Upper lobe of left lung (tissue), 6 donors: ENCODE measurements around the gene BPIFB2. TPM values are rescaled to one million over a fixed set of nuclear protein-coding genes. Genes with fewer than 3 reads are reported as not detected.

Experiments
- ATAC-seq, 2 donors: fragments of 200-7000 bp; cut with Tn5 transposase; one replicate each; pipeline ENCODE4 v1.9.1; 2022; ENCODE audit warnings: mild to moderate bottlenecking in 2 of 2, moderate library complexity in 2 of 2; ENCODE audit not compliant: low FRiP score in 2 of 2
- DNase-seq, 2 donors: peaks; one replicate each; pipeline ENCODE4 v3.0.0-alpha.2; 2019 to 2020
- H3K27ac ChIP-seq, 4 donors: fragments of 200-600 bp; sonication (generic); one replicate each; pipeline ENCODE4 v1.5.1; 2016 to 2019
- H3K27me3 ChIP-seq, 4 donors: fragments of 200-600 bp; sonication (generic); one replicate each; pipeline ENCODE4 v1.5.1; 2017 to 2019
- H3K36me3 ChIP-seq, 4 donors: fragments of 200-600 bp; sonication (generic); one replicate each; pipeline ENCODE4 v1.5.1; 2016 to 2019
- H3K4me1 ChIP-seq, 4 donors: fragments of 200-600 bp; sonication (generic); one replicate each; pipeline ENCODE4 v1.5.1; 2018 to 2019
- H3K4me3 ChIP-seq, 4 donors: fragments of 200-600 bp; sonication (generic); one replicate each; pipeline ENCODE4 v1.5.1; 2017 to 2019; ENCODE audit warnings: mild to moderate bottlenecking in 2 of 4, moderate library complexity in 1 of 4
- H3K9me3 ChIP-seq, 4 donors: fragments of 200-600 bp; sonication (generic); one replicate each; pipeline ENCODE4 v1.5.1; 2018 to 2019
- CTCF ChIP-seq, 6 experiments: fragments of 450-650 bp in 4 of 6; fragments of 200-600 bp in 2 of 6; sonication (generic) in 2 of 6; IDR thresholded peaks; one replicate each; pipeline ENCODE4 v1.5.1; 2016 to 2019; ENCODE audit warnings: antibody characterized with exemption in 6 of 6
- EP300 ChIP-seq, 4 donors: sonication (generic); formaldehyde crosslinking; IDR thresholded peaks; one replicate each; pipeline ENCODE4 v1.5.1; 2017; ENCODE audit warnings: antibody characterized with exemption in 4 of 4, control low read depth in 2 of 4
- POLR2A ChIP-seq, 4 donors: fragments of 450-650 bp; IDR thresholded peaks; one replicate each; pipeline ENCODE4 v1.5.1; 2016 to 2017; ENCODE audit warnings: antibody characterized with exemption in 4 of 4, mild to moderate bottlenecking in 2 of 4
- POLR2AphosphoS5 ChIP-seq, 2 donors: sonication (generic); formaldehyde crosslinking; IDR thresholded peaks; one replicate each; pipeline ENCODE4 v1.5.1; 2017; ENCODE audit warnings: antibody characterized with exemption in 2 of 2
- WGBS, 2 donors: methylation state at CpG; one replicate each; pipeline ENCODE4 v1.1.5; 2017 to 2018; 5-methylcytosine and 5-hydroxymethylcytosine counted together
- total RNA-seq, 6 donors: library from RNA; depleted of rRNA in 4 of 6; stranded (reverse); fragments of >200 nt in 4 of 6; gene quantifications; one replicate each; pipeline versions ENCODE4 v1.1.0 to v1.2.1, GENCODE V29; 2016 to 2021
- donor health status: DM: no; HTN: no; CAD: no; lungs with moderate emphysema.
- donor health status: DM: no; HTN: yes; CAD: no; lungs with severe emphysema.

Gene BPIFB2
- total RNA-seq, 6 donors from 2014 or later: 0.23 to 3.1 (median 0.27) TPM; not detected in 3

GRCh38 chr20:32975698-32976674 lies 31.5 kb upstream of the BPIFB2 start:
- DNase-seq (no peak), ATAC-seq (no peak)
- Histone ChIP-seq H3K4me1 (peaks cover 0 to 7% (median 3%) of the 10 kb centered on the region in 4 donors), H3K27ac (no peak overlapping the region), H3K27me3 (no peaks in the 10 kb centered on the region), H3K4me3 (no peak overlapping the region), H3K9me3 (no peaks in the 10 kb centered on the region), H3K36me3 (no peaks in the 10 kb centered on the region)
- WGBS, 2 donors: 86 to 90% methylated on average over 11 to 15 of the region's 15 CpGs
- TF ChIP-seq POLR2A (IDR thresholded peaks at IDR 0.05) (no peak), CTCF (IDR thresholded peaks at IDR 0.05) (no peak), POLR2AphosphoS5 (IDR thresholded peaks at IDR 0.05) (no peak), EP300 (IDR thresholded peaks at IDR 0.05) (no peak)

- Histone ChIP-seq H3K36me3 (no peaks in the 10 kb centered on the region), H3K4me1 (peaks cover 0 to 6% (median 2%) of the 10 kb centered on the region in 4 donors), H3K27ac (no peak overlapping the region), H3K9me3 (no peaks in the 10 kb centered on the region), H3K4me3 (no peak overlapping the region), H3K27me3 (no peaks in the 10 kb centered on the region)
- no peak for TF ChIP-seq POLR2A (IDR thresholded peaks at IDR 0.05)
- no peak for TF ChIP-seq POLR2AphosphoS5 (IDR thresholded peaks at IDR 0.05)
- TF ChIP-seq CTCF (IDR thresholded peaks at IDR 0.05): no peak
- no peak for TF ChIP-seq EP300 (IDR thresholded peaks at IDR 0.05)
- 68% methylated on average over 5 to 6 of the region's 6 CpGs for WGBS, 2 donors
- ATAC-seq (no peak), DNase-seq (no peak)
Observed at GRCh38 chr20:32976746-32977145, 30.8 kb upstream of the BPIFB2 start.

- DNase-seq (no peak), ATAC-seq (peak in 1 of 2 donors; percentile 6)
- WGBS, 2 donors: 89 to 91% methylated on average over 5 to 12 of the region's 13 CpGs
- peaks cover 0 to 3% (median 0%) of the 10 kb centered on the region in 4 donors for H3K4me1 ChIP-seq
- H3K36me3 ChIP-seq: no peaks in the 10 kb centered on the region
- TF ChIP-seq EP300 (IDR thresholded peaks at IDR 0.05) (no peak), POLR2AphosphoS5 (IDR thresholded peaks at IDR 0.05) (no peak), CTCF (IDR thresholded peaks at IDR 0.05) (no peak), POLR2A (IDR thresholded peaks at IDR 0.05) (no peak)
- H3K4me3 ChIP-seq: no peak overlapping the region
- H3K27me3 ChIP-seq: no peaks in the 10 kb centered on the region
- H3K27ac ChIP-seq: no peak overlapping the region
- H3K9me3 ChIP-seq: no peaks in the 10 kb centered on the region
Observed at GRCh38 chr20:32977281-32978008, 30.1 kb upstream of the BPIFB2 start.

- Histone ChIP-seq H3K27me3 (no peaks in the 10 kb centered on the region), H3K27ac (no peak overlapping the region), H3K36me3 (no peaks in the 10 kb centered on the region), H3K4me3 (no peak overlapping the region), H3K9me3 (no peaks in the 10 kb centered on the region), H3K4me1 (peaks cover 0 to 5% (median 0%) of the 10 kb centered on the region in 4 donors)
- DNase-seq (no peak), ATAC-seq (no peak)
- WGBS, 2 donors: 80 to 95% methylated on average over 7 of the region's 7 CpGs
- TF ChIP-seq POLR2AphosphoS5 (IDR thresholded peaks at IDR 0.05): no peak
- no peak for TF ChIP-seq CTCF (IDR thresholded peaks at IDR 0.05)
- no peak for TF ChIP-seq EP300 (IDR thresholded peaks at IDR 0.05)
- TF ChIP-seq POLR2A (IDR thresholded peaks at IDR 0.05): no peak
Observed at GRCh38 chr20:32978009-32978335, 29.5 kb upstream of the BPIFB2 start.
